Measurements from ENCODE around the gene SLC4A1AP.

The SLC4A1AP gene

GRCh38 chr2:27741673-27742072, 78.0 kb downstream of the SLC4A1AP start:
- DNase-seq (ENCODE audit: low read depth in 2 of 2), result no peak

GRCh38 chr2:27742571-27742970, 78.9 kb downstream of the SLC4A1AP start:
- DNase-seq (ENCODE audit: low read depth in 2 of 2), result no peak
